GM23338 (cell line): ENCODE measurements around the gene VWDE. TPM values are rescaled to one million over a fixed set of nuclear protein-coding genes. Genes with fewer than 3 reads are reported as not detected.

Experiments used
- ATAC-seq: fragments of 200-7000 bp; cut with Tn5 transposase; 3 replicates; pipeline ENCODE4 v1.9.1; 2020
- DNase-seq: peaks from one replicate; pipeline ENCODE4 v3.0.0-alpha.2; 2015; ENCODE audit warnings: low spot score
- H2AFZ ChIP-seq: fragments of 200-600 bp; sonication (generic); 2 replicates; pipeline ENCODE4 v1.8.0; 2016; ENCODE audit warnings: antibody characterized with exemption, mild to moderate bottlenecking, moderate library complexity
- H3F3A ChIP-seq: fragments of 200-600 bp; sonication (generic); replicated peaks from 2 replicates; pipeline ENCODE4 v1.8.0; 2017; ENCODE audit warnings: antibody characterized with exemption, mixed run types, low read depth
- H3K27ac ChIP-seq: fragments of 200-600 bp; sonication (generic); 2 replicates; pipeline ENCODE4 v1.6.1; 2016; ENCODE audit warnings: low read depth
- H3K27me3 ChIP-seq: fragments of 200-600 bp; sonication (generic); 2 replicates; pipeline ENCODE4 v1.8.0; 2016; ENCODE audit warnings: mild to moderate bottlenecking, mixed run types, moderate library complexity; ENCODE audit not compliant: insufficient read depth
- H3K36me3 ChIP-seq: fragments of 200-600 bp; sonication (generic); 2 replicates; pipeline ENCODE4 v1.8.0; 2016; ENCODE audit warnings: mild to moderate bottlenecking; ENCODE audit not compliant: insufficient read depth
- H3K4me1 ChIP-seq: fragments of 200-600 bp; sonication (generic); 2 replicates; pipeline ENCODE4 v1.8.0; 2016; ENCODE audit warnings: mild to moderate bottlenecking, moderate library complexity; ENCODE audit not compliant: insufficient read depth
- H3K4me2 ChIP-seq: fragments of 200-600 bp; sonication (generic); 2 replicates; pipeline ENCODE4 v1.7.1; 2017; ENCODE audit warnings: mixed run types
- H3K4me3 ChIP-seq: fragments of 200-600 bp; sonication (generic); 2 replicates; pipeline ENCODE4 v1.6.1; 2016; ENCODE audit warnings: mixed run types
- H3K79me2 ChIP-seq: fragments of 200-600 bp; sonication (generic); replicated peaks from 2 replicates; pipeline ENCODE4 v1.8.0; 2017; ENCODE audit warnings: mild to moderate bottlenecking; ENCODE audit not compliant: insufficient read depth
- H3K9me2 ChIP-seq: fragments of 200-600 bp; sonication (generic); 2 replicates; pipeline ENCODE4 v1.8.0; 2017; ENCODE audit not compliant: insufficient read depth
- H4K20me1 ChIP-seq: fragments of 200-600 bp; sonication (generic); replicated peaks from 2 replicates; pipeline ENCODE4 v1.8.0; 2017; ENCODE audit warnings: mild to moderate bottlenecking; ENCODE audit not compliant: insufficient read depth
- H3K27ac Mint-ChIP-seq: 2 replicates; pipeline ENCODE4 v1.8.0; 2020; ENCODE audit warnings: inconsistent platforms, mild to moderate bottlenecking, moderate library complexity, mixed read lengths
- H3K27me3 Mint-ChIP-seq: 3 replicates; pipeline ENCODE4 v1.8.0; 2022; ENCODE audit warnings: low read depth, mild to moderate bottlenecking, moderate library complexity, mixed read lengths, inconsistent platforms; ENCODE audit not compliant: insufficient read depth, poor library complexity
- H3K36me3 Mint-ChIP-seq: 3 replicates; pipeline ENCODE4 v1.8.0; 2021; ENCODE audit warnings: low read depth, mild to moderate bottlenecking, inconsistent platforms, moderate library complexity, mixed read lengths
- H3K4me1 Mint-ChIP-seq: 3 replicates; pipeline ENCODE4 v1.8.0; 2020; ENCODE audit warnings: mild to moderate bottlenecking, inconsistent platforms, mixed read lengths
- H3K4me3 Mint-ChIP-seq: 3 replicates; pipeline ENCODE4 v1.8.0; 2021; ENCODE audit warnings: moderate library complexity, mild to moderate bottlenecking, inconsistent platforms, mixed read lengths
- H3K9me3 Mint-ChIP-seq: 3 replicates; pipeline ENCODE4 v1.8.0; 2020; ENCODE audit warnings: moderate library complexity, mild to moderate bottlenecking, inconsistent platforms, mixed read lengths
- EZH2 ChIP-seq: fragments of 200-600 bp; sonication (generic); IDR thresholded peaks from one replicate; pipeline ENCODE4 v1.8.0; 2017; ENCODE audit warnings: antibody characterized with exemption, mild to moderate bottlenecking, low read depth; ENCODE audit not compliant: unreplicated experiment
- EZH2phosphoT487 ChIP-seq: fragments of 200-600 bp; sonication (generic); IDR thresholded peaks from one replicate; pipeline ENCODE4 v1.8.1; 2018; ENCODE audit warnings: antibody characterized with exemption; ENCODE audit not compliant: unreplicated experiment
- JUNB ChIP-seq: IDR thresholded peaks from one replicate; pipeline ENCODE4 v1.6.1; 2016; ENCODE audit warnings: antibody characterized with exemption; ENCODE audit not compliant: unreplicated experiment
- POLR2AphosphoS5 ChIP-seq: IDR thresholded peaks from 2 replicates; pipeline ENCODE4 v1.6.1; 2016; ENCODE audit warnings: antibody characterized with exemption, low read depth
- STAT1 ChIP-seq: IDR thresholded peaks from one replicate; pipeline ENCODE4 v1.6.1; 2016; ENCODE audit warnings: antibody characterized with exemption; ENCODE audit not compliant: unreplicated experiment
- ZNF114 ChIP-seq: fragments of 250-450 bp; sonication (Bioruptor Pico); IDR thresholded peaks from 2 replicates; pipeline ENCODE4 v1.5.0; 2020; ENCODE audit warnings: mild to moderate bottlenecking, moderate library complexity
- polyA plus RNA-seq: library from polyadenylated mRNA; unstranded; fragments of >200 nt; fragmentation: Nextera tagmentation; extraction: Ambion mirVana; gene quantifications from 2 replicates; pipeline ENCODE4 v1.2.1, GENCODE V29; 2016
- total RNA-seq: library from RNA; depleted of rRNA; stranded (reverse); fragments of >200 nt; shearing (Covaris generic); gene quantifications from 2 replicates; pipeline ENCODE4 v1.2.3, GENCODE V29; 2014
- TF ChIP-seq, protein P1 (sequence below): fragments of 250-450 bp; sonication (Bioruptor Pico); IDR thresholded peaks from 2 replicates; pipeline ENCODE4 v1.5.0; 2020; ENCODE audit warnings: mild to moderate bottlenecking, moderate library complexity
- TF ChIP-seq, protein P2 (sequence below): IDR thresholded peaks from one replicate; pipeline ENCODE4 v1.6.1; 2018; ENCODE audit warnings: antibody characterized with exemption; ENCODE audit not compliant: unreplicated experiment

VWDE gene
- total and polyA plus RNA-seq, 2 experiments from 2014 or later = 24.6 to 45.5 TPM

DNA sequence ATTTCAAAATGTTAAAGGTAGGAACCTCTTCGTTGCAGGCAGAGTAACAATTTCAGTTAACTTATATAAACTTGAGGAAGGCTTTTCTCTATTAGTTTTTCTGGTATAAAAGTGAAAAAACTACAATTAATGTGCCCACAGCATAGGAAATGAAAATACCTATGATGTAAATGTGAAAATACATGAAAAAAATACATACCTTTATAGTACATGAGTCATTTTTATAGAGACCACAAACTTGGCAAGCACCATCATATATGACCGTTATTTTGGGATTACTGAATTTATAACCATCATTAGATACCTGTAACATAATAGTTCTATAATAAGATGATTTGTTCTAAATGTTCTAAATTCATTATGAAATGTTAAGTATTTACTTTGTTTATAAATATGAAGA lies 42.7 kb downstream of the VWDE start:
- H3K27ac ChIP-seq = no peak overlapping the region
- Mint-ChIP-seq H3K4me3 (no peak overlapping the region), H3K4me1 (no peaks in the 10 kb centered on the region), H3K36me3 (peaks cover 34% of the 10 kb centered on the region), H3K27ac (no peak overlapping the region), H3K27me3 (no peaks in the 10 kb centered on the region), H3K9me3 (no peaks in the 10 kb centered on the region)
- no peak overlapping the region for H3K4me2 ChIP-seq
- TF ChIP-seq JUNB = no peak
- TF ChIP-seq EZH2phosphoT487 = no peak
- TF ChIP-seq, protein P1, sequence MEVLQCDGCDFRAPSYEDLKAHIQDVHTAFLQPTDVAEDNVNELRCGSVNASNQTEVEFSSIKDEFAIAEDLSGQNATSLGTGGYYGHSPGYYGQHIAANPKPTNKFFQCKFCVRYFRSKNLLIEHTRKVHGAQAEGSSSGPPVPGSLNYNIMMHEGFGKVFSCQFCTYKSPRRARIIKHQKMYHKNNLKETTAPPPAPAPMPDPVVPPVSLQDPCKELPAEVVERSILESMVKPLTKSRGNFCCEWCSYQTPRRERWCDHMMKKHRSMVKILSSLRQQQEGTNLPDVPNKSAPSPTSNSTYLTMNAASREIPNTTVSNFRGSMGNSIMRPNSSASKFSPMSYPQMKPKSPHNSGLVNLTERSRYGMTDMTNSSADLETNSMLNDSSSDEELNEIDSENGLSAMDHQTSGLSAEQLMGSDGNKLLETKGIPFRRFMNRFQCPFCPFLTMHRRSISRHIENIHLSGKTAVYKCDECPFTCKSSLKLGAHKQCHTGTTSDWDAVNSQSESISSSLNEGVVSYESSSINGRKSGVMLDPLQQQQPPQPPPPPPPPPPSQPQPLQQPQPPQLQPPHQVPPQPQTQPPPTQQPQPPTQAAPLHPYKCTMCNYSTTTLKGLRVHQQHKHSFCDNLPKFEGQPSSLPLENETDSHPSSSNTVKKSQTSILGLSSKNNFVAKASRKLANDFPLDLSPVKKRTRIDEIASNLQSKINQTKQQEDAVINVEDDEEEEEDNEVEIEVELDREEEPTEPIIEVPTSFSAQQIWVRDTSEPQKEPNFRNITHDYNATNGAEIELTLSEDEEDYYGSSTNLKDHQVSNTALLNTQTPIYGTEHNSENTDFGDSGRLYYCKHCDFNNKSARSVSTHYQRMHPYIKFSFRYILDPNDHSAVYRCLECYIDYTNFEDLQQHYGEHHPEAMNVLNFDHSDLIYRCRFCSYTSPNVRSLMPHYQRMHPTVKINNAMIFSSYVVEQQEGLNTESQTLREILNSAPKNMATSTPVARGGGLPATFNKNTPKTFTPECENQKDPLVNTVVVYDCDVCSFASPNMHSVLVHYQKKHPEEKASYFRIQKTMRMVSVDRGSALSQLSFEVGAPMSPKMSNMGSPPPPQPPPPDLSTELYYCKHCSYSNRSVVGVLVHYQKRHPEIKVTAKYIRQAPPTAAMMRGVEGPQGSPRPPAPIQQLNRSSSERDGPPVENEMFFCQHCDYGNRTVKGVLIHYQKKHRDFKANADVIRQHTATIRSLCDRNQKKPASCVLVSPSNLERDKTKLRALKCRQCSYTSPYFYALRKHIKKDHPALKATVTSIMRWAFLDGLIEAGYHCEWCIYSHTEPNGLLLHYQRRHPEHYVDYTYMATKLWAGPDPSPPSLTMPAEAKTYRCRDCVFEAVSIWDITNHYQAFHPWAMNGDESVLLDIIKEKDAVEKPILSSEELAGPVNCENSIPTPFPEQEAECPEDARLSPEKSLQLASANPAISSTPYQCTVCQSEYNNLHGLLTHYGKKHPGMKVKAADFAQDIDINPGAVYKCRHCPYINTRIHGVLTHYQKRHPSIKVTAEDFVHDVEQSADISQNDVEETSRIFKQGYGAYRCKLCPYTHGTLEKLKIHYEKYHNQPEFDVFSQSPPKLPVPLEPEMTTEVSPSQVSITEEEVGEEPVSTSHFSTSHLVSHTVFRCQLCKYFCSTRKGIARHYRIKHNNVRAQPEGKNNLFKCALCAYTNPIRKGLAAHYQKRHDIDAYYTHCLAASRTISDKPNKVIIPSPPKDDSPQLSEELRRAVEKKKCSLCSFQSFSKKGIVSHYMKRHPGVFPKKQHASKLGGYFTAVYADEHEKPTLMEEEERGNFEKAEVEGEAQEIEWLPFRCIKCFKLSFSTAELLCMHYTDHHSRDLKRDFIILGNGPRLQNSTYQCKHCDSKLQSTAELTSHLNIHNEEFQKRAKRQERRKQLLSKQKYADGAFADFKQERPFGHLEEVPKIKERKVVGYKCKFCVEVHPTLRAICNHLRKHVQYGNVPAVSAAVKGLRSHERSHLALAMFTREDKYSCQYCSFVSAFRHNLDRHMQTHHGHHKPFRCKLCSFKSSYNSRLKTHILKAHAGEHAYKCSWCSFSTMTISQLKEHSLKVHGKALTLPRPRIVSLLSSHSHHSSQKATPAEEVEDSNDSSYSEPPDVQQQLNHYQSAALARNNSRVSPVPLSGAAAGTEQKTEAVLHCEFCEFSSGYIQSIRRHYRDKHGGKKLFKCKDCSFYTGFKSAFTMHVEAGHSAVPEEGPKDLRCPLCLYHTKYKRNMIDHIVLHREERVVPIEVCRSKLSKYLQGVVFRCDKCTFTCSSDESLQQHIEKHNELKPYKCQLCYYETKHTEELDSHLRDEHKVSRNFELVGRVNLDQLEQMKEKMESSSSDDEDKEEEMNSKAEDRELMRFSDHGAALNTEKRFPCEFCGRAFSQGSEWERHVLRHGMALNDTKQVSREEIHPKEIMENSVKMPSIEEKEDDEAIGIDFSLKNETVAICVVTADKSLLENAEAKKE (CRISPR knock-in tag) = no peak
- TF ChIP-seq ZNF114 (CRISPR knock-in tag) = no peak
- no peaks in the 10 kb centered on the region for H3K4me1 ChIP-seq
- DNase-seq (no peak), ATAC-seq (no peak)
- H3K4me3 ChIP-seq = no peak overlapping the region
- H4K20me1 ChIP-seq = no peaks in the 10 kb centered on the region
- no peaks in the 10 kb centered on the region for H3K79me2 ChIP-seq
- no peaks in the 10 kb centered on the region for H3K27me3 ChIP-seq
- no peaks in the 10 kb centered on the region for H3K9me2 ChIP-seq
- peaks cover 22% of the 10 kb centered on the region for H3K36me3 ChIP-seq
- H3F3A ChIP-seq = no peaks in the 10 kb centered on the region
- no peak overlapping the region for H2AFZ ChIP-seq

DNA sequence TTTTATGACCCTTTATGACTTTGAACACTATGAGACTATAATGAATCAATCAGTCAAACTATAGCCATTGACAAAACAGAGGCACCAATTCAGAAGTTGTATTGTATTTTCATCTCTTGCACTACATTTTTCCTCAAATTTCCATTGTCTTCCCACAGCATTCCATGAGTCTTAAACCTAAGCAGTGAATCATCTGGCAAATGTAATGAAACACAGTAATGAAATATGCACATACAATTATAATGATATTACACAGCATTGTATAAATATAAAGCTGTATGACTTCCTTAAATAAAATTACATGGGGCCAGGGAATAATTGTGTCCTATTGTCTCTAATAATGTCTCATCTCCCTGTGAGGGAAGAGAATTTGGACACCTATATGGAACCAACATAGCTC lies 45.0 kb downstream of the VWDE start:
- ATAC-seq = no peak
- Histone ChIP-seq H3F3A (no peaks in the 10 kb centered on the region), H3K27ac (no peak overlapping the region), H3K36me3 (peaks cover 32% of the 10 kb centered on the region), H3K27me3 (no peaks in the 10 kb centered on the region), H3K4me1 (no peaks in the 10 kb centered on the region), H4K20me1 (no peaks in the 10 kb centered on the region), H2AFZ (no peak overlapping the region), H3K9me2 (no peaks in the 10 kb centered on the region), H3K4me3 (no peak overlapping the region), H3K79me2 (no peaks in the 10 kb centered on the region), H3K4me2 (no peak overlapping the region)
- H3K4me1 Mint-ChIP-seq = no peaks in the 10 kb centered on the region
- no peak overlapping the region for H3K27ac Mint-ChIP-seq
- peaks cover 48% of the 10 kb centered on the region for H3K36me3 Mint-ChIP-seq
- no peaks in the 10 kb centered on the region for H3K9me3 Mint-ChIP-seq
- DNase-seq = no peak
- H3K27me3 Mint-ChIP-seq = no peaks in the 10 kb centered on the region
- no peak overlapping the region for H3K4me3 Mint-ChIP-seq
- TF ChIP-seq EZH2 (no peak), STAT1 (no peak), POLR2AphosphoS5 (no peak)
- TF ChIP-seq, protein P2, sequence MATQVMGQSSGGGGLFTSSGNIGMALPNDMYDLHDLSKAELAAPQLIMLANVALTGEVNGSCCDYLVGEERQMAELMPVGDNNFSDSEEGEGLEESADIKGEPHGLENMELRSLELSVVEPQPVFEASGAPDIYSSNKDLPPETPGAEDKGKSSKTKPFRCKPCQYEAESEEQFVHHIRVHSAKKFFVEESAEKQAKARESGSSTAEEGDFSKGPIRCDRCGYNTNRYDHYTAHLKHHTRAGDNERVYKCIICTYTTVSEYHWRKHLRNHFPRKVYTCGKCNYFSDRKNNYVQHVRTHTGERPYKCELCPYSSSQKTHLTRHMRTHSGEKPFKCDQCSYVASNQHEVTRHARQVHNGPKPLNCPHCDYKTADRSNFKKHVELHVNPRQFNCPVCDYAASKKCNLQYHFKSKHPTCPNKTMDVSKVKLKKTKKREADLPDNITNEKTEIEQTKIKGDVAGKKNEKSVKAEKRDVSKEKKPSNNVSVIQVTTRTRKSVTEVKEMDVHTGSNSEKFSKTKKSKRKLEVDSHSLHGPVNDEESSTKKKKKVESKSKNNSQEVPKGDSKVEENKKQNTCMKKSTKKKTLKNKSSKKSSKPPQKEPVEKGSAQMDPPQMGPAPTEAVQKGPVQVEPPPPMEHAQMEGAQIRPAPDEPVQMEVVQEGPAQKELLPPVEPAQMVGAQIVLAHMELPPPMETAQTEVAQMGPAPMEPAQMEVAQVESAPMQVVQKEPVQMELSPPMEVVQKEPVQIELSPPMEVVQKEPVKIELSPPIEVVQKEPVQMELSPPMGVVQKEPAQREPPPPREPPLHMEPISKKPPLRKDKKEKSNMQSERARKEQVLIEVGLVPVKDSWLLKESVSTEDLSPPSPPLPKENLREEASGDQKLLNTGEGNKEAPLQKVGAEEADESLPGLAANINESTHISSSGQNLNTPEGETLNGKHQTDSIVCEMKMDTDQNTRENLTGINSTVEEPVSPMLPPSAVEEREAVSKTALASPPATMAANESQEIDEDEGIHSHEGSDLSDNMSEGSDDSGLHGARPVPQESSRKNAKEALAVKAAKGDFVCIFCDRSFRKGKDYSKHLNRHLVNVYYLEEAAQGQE = no peak
